Measurements from ENCODE around the gene CELA2A.

Gene CELA2A

GRCh38 chr1:15435239-15436077 lies 21.1 kb upstream of the CELA2A start:
- Histone ChIP-seq H3K9me3 (ENCODE audit: insufficient read depth, low read depth, low read length) (no peaks in the 10 kb centered on the region), H3K4me3 (ENCODE audit: low read length) (no peak overlapping the region), H3K4me1 (ENCODE audit: insufficient read depth, low read length) (no peaks in the 10 kb centered on the region), H3K27ac (ENCODE audit: low read depth, low read length) (no peak overlapping the region), H3K36me3 (ENCODE audit: insufficient read depth, low read length) (no peaks in the 10 kb centered on the region), H3K27me3 (ENCODE audit: insufficient read depth, low read length) (no peaks in the 10 kb centered on the region), H3K9ac (ENCODE audit: low read depth, low read length) (no peak overlapping the region)
- 91% methylated on average over 17 of the region's 17 CpGs for WGBS

- Histone ChIP-seq H3K27ac (ENCODE audit: low read depth, low read length) (no peak overlapping the region), H3K4me3 (ENCODE audit: low read length) (no peak overlapping the region), H3K27me3 (ENCODE audit: insufficient read depth, low read length) (no peaks in the 10 kb centered on the region), H3K36me3 (ENCODE audit: insufficient read depth, low read length) (no peaks in the 10 kb centered on the region), H3K4me1 (ENCODE audit: insufficient read depth, low read length) (no peaks in the 10 kb centered on the region), H3K9me3 (ENCODE audit: insufficient read depth, low read depth, low read length) (no peaks in the 10 kb centered on the region), H3K9ac (ENCODE audit: low read depth, low read length) (no peak overlapping the region)
- 89% methylated on average over 6 of the region's 6 CpGs for WGBS
These were observed 19.6 kb upstream of the CELA2A start for GRCh38 chr1:15436881-15437442.

- Histone ChIP-seq H3K9ac (ENCODE audit: low read depth, low read length) (no peak overlapping the region), H3K4me1 (ENCODE audit: insufficient read depth, low read length) (no peaks in the 10 kb centered on the region), H3K27ac (ENCODE audit: low read depth, low read length) (no peak overlapping the region), H3K27me3 (ENCODE audit: insufficient read depth, low read length) (no peaks in the 10 kb centered on the region), H3K4me3 (ENCODE audit: low read length) (no peak overlapping the region), H3K36me3 (ENCODE audit: insufficient read depth, low read length) (no peaks in the 10 kb centered on the region), H3K9me3 (ENCODE audit: insufficient read depth, low read depth, low read length) (no peaks in the 10 kb centered on the region)
- 96% methylated on average over 14 of the region's 14 CpGs for WGBS
These were observed 17.2 kb upstream of the CELA2A start for GRCh38 chr1:15439325-15439724.

- Histone ChIP-seq H3K9ac (ENCODE audit: low read depth, low read length) (no peak overlapping the region), H3K4me1 (ENCODE audit: insufficient read depth, low read length) (no peaks in the 10 kb centered on the region), H3K9me3 (ENCODE audit: insufficient read depth, low read depth, low read length) (no peaks in the 10 kb centered on the region), H3K27ac (ENCODE audit: low read depth, low read length) (no peak overlapping the region), H3K36me3 (ENCODE audit: insufficient read depth, low read length) (no peaks in the 10 kb centered on the region), H3K27me3 (ENCODE audit: insufficient read depth, low read length) (no peaks in the 10 kb centered on the region), H3K4me3 (ENCODE audit: low read length) (no peak overlapping the region)
- 93% methylated on average over 13 of the region's 13 CpGs for WGBS
These were observed 16.2 kb upstream of the CELA2A start for GRCh38 chr1:15440357-15440756.

- WGBS = 91% methylated on average over 6 of the region's 6 CpGs
- no peaks in the 10 kb centered on the region for H3K4me1 ChIP-seq (ENCODE audit: insufficient read depth, low read length)
- H3K27me3 ChIP-seq (ENCODE audit: insufficient read depth, low read length) = no peaks in the 10 kb centered on the region
- no peak overlapping the region for H3K27ac ChIP-seq (ENCODE audit: low read depth, low read length)
- no peak overlapping the region for H3K9ac ChIP-seq (ENCODE audit: low read depth, low read length)
- no peaks in the 10 kb centered on the region for H3K9me3 ChIP-seq (ENCODE audit: insufficient read depth, low read depth, low read length)
- no peak overlapping the region for H3K4me3 ChIP-seq (ENCODE audit: low read length)
- no peaks in the 10 kb centered on the region for H3K36me3 ChIP-seq (ENCODE audit: insufficient read depth, low read length)
These were observed 15.3 kb upstream of the CELA2A start for GRCh38 chr1:15441247-15441646.

- Histone ChIP-seq H3K36me3 (ENCODE audit: insufficient read depth, low read length) (no peaks in the 10 kb centered on the region), H3K9ac (ENCODE audit: low read depth, low read length) (no peak overlapping the region), H3K9me3 (ENCODE audit: insufficient read depth, low read depth, low read length) (no peaks in the 10 kb centered on the region), H3K4me1 (ENCODE audit: insufficient read depth, low read length) (no peaks in the 10 kb centered on the region), H3K27me3 (ENCODE audit: insufficient read depth, low read length) (no peaks in the 10 kb centered on the region), H3K4me3 (ENCODE audit: low read length) (no peak overlapping the region), H3K27ac (ENCODE audit: low read depth, low read length) (no peak overlapping the region)
- WGBS = 93% methylated on average over 8 of the region's 8 CpGs
These were observed 14.4 kb upstream of the CELA2A start for GRCh38 chr1:15442119-15442518.

GRCh38 chr1:15442759-15443158 lies 13.8 kb upstream of the CELA2A start:
- Histone ChIP-seq H3K36me3 (ENCODE audit: insufficient read depth, low read length) (no peaks in the 10 kb centered on the region), H3K9ac (ENCODE audit: low read depth, low read length) (no peak overlapping the region), H3K27me3 (ENCODE audit: insufficient read depth, low read length) (no peaks in the 10 kb centered on the region), H3K4me1 (ENCODE audit: insufficient read depth, low read length) (no peaks in the 10 kb centered on the region), H3K9me3 (ENCODE audit: insufficient read depth, low read depth, low read length) (no peaks in the 10 kb centered on the region), H3K27ac (ENCODE audit: low read depth, low read length) (no peak overlapping the region), H3K4me3 (ENCODE audit: low read length) (no peak overlapping the region)
- WGBS = 90% methylated on average over 5 of the region's 5 CpGs

- H3K9me3 ChIP-seq (ENCODE audit: insufficient read depth, low read depth, low read length) = no peaks in the 10 kb centered on the region
- no peak overlapping the region for H3K4me3 ChIP-seq (ENCODE audit: low read length)
- H3K9ac ChIP-seq (ENCODE audit: low read depth, low read length) = no peak overlapping the region
- no peaks in the 10 kb centered on the region for H3K27me3 ChIP-seq (ENCODE audit: insufficient read depth, low read length)
- H3K36me3 ChIP-seq (ENCODE audit: insufficient read depth, low read length) = no peaks in the 10 kb centered on the region
- no peak overlapping the region for H3K27ac ChIP-seq (ENCODE audit: low read depth, low read length)
- 77% methylated on average over 5 of the region's 5 CpGs for WGBS
- no peaks in the 10 kb centered on the region for H3K4me1 ChIP-seq (ENCODE audit: insufficient read depth, low read length)
These were observed 13.3 kb upstream of the CELA2A start for GRCh38 chr1:15443281-15443680.

GRCh38 chr1:15444468-15445389 lies 11.8 kb upstream of the CELA2A start:
- H3K27ac ChIP-seq (ENCODE audit: low read depth, low read length) = no peak overlapping the region
- WGBS = 92% methylated on average over 17 of the region's 17 CpGs
- no peaks in the 10 kb centered on the region for H3K27me3 ChIP-seq (ENCODE audit: insufficient read depth, low read length)
- no peaks in the 10 kb centered on the region for H3K36me3 ChIP-seq (ENCODE audit: insufficient read depth, low read length)
- H3K4me3 ChIP-seq (ENCODE audit: low read length) = no peak overlapping the region
- H3K4me1 ChIP-seq (ENCODE audit: insufficient read depth, low read length) = no peaks in the 10 kb centered on the region
- no peak overlapping the region for H3K9ac ChIP-seq (ENCODE audit: low read depth, low read length)
- no peaks in the 10 kb centered on the region for H3K9me3 ChIP-seq (ENCODE audit: insufficient read depth, low read depth, low read length)

- Histone ChIP-seq H3K9ac (ENCODE audit: low read depth, low read length) (no peak overlapping the region), H3K36me3 (ENCODE audit: insufficient read depth, low read length) (no peaks in the 10 kb centered on the region), H3K27me3 (ENCODE audit: insufficient read depth, low read length) (no peaks in the 10 kb centered on the region), H3K9me3 (ENCODE audit: insufficient read depth, low read depth, low read length) (no peaks in the 10 kb centered on the region), H3K4me3 (ENCODE audit: low read length) (no peak overlapping the region), H3K4me1 (ENCODE audit: insufficient read depth, low read length) (no peaks in the 10 kb centered on the region), H3K27ac (ENCODE audit: low read depth, low read length) (no peak overlapping the region)
- WGBS = 90% methylated on average over 14 of the region's 14 CpGs
These were observed 11.0 kb upstream of the CELA2A start for GRCh38 chr1:15445390-15446122.
